ENCODE data around the gene MSRB1.

DNA sequence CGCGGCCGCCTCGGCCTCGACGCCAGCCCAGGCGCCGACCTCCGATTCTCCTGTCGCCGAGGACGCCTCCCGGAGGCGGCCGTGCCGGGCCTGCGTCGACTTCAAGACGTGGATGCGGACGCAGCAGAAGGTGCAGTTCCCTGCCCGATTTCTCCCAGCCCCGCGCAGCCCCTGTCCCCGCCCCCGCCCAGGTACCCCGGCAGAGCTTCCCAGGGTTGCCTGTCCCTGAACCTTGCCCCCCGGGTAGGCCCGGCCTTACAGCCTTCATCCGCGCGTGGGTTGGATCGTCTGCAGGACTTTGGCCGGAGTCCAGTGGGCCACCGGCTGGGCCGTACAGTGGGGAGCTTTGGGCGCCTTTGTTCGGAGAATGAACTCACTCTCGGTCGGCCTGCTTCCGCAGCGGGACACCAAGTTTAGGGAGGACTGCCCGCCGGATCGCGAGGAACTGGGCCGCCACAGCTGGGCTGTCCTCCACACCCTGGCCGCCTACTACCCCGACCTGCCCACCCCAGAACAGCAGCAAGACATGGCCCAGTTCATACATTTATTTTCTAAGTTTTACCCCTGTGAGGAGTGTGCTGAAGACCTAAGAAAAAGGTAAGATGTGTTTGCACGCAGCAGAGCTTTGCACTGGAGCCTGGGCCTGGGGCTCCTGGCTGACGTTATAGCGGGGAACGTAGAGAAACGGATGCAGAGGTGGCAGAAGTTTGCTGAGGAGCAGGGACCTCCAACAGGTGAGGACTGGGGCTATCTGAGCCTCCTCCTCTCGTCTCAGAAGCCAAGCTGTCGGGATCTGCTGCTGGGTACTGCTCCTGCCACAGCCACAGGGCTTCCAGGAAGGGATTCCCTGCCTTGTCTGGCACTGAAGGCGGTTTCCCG, 41.6 kb upstream of the MSRB1 start:
- no peak for TF ChIP-seq EP300 (IDR thresholded peaks at IDR 0.05)
- TF ChIP-seq, protein P1, sequence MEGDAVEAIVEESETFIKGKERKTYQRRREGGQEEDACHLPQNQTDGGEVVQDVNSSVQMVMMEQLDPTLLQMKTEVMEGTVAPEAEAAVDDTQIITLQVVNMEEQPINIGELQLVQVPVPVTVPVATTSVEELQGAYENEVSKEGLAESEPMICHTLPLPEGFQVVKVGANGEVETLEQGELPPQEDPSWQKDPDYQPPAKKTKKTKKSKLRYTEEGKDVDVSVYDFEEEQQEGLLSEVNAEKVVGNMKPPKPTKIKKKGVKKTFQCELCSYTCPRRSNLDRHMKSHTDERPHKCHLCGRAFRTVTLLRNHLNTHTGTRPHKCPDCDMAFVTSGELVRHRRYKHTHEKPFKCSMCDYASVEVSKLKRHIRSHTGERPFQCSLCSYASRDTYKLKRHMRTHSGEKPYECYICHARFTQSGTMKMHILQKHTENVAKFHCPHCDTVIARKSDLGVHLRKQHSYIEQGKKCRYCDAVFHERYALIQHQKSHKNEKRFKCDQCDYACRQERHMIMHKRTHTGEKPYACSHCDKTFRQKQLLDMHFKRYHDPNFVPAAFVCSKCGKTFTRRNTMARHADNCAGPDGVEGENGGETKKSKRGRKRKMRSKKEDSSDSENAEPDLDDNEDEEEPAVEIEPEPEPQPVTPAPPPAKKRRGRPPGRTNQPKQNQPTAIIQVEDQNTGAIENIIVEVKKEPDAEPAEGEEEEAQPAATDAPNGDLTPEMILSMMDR (IDR thresholded peaks at IDR 0.05): no peak

Measured in sigmoid colon (tissue), 4 donors.